ENCODE results near the gene PHC2.

The PHC2 gene

GRCh38 chr1:33472269-33472980 lies 41.5 kb upstream of the PHC2 start, which contains the start of gene ZSCAN20:
Gene ZSCAN20 (plus strand): TSS chr1:33472645. CDS start chr1:33479289, 6,644 bp downstream.
- no peaks in the 10 kb centered on the region for H3K36me3 ChIP-seq (ENCODE audit: low read length)
- no peaks in the 10 kb centered on the region for H3K27me3 ChIP-seq (ENCODE audit: low read length)
- no peaks in the 10 kb centered on the region for H3K9me3 ChIP-seq (ENCODE audit: insufficient read depth, low read length)
- H3K4me2 ChIP-seq (ENCODE audit: low read depth, low read length, poor library complexity, severe bottlenecking), result peak within 1 kb of the TSS; percentile 63
- TF ChIP-seq EZH2phosphoT487 (conservative IDR thresholded peaks at IDR 0.05; ENCODE audit: low read length) (no peak), CTCF (IDR thresholded peaks at IDR 0.05; ENCODE audit: insufficient read depth, low read length, poor library complexity, severe bottlenecking) (no peak)
- H3K9me2 ChIP-seq (replicated peaks; ENCODE audit: insufficient read depth, low read length), result no peaks in the 10 kb centered on the region
- peak within 1 kb of the TSS; percentile 78 for H3K4me3 ChIP-seq (ENCODE audit: insufficient read depth, low read length, poor library complexity, severe bottlenecking)
- H3K27ac ChIP-seq (ENCODE audit: low read depth, low read length), result no peak within 1 kb of the TSS
- peak within 1 kb of the TSS; percentile 70 for H3K9ac ChIP-seq (ENCODE audit: low read length)
- H2AFZ ChIP-seq (ENCODE audit: low read depth, low read length, severe bottlenecking), result peak within 1 kb of the TSS; percentile 79
- H4K20me1 ChIP-seq (ENCODE audit: low read depth, low read length), result no peaks in the 10 kb centered on the region
- no peaks in the 10 kb centered on the region; the same call in 1 of the 2 replicates for H3K79me2 ChIP-seq (ENCODE audit: insufficient read depth, low read length)
- H3F3A ChIP-seq (ENCODE audit: insufficient read depth), result no peaks in the 10 kb centered on the region

GRCh38 chr1:33471416-33471815 lies 40.5 kb upstream of the PHC2 start:
- Histone ChIP-seq H3K9me3 (ENCODE audit: insufficient read depth, low read length) (no peaks in the 10 kb centered on the region), H3K27me3 (ENCODE audit: low read length) (no peaks in the 10 kb centered on the region), H3K4me2 (ENCODE audit: low read depth, low read length, poor library complexity, severe bottlenecking) (peak overlapping the region; percentile 63), H3K9ac (ENCODE audit: low read length) (no peak overlapping the region), H3K36me3 (ENCODE audit: low read length) (no peaks in the 10 kb centered on the region), H3F3A (ENCODE audit: insufficient read depth) (no peaks in the 10 kb centered on the region), H3K27ac (ENCODE audit: low read depth, low read length) (no peak overlapping the region), H4K20me1 (ENCODE audit: low read depth, low read length) (no peaks in the 10 kb centered on the region), H3K9me2 (replicated peaks; ENCODE audit: insufficient read depth, low read length) (no peaks in the 10 kb centered on the region), H2AFZ (ENCODE audit: low read depth, low read length, severe bottlenecking) (peak overlapping the region; percentile 52), H3K79me2 (ENCODE audit: insufficient read depth, low read length) (no peaks in the 10 kb centered on the region; the same call in 1 of the 2 replicates), H3K4me3 (ENCODE audit: insufficient read depth, low read length, poor library complexity, severe bottlenecking) (no peak overlapping the region)
- no peak for TF ChIP-seq CTCF (IDR thresholded peaks at IDR 0.05; ENCODE audit: insufficient read depth, low read length, poor library complexity, severe bottlenecking)
- TF ChIP-seq EZH2phosphoT487 (conservative IDR thresholded peaks at IDR 0.05; ENCODE audit: low read length), result no peak

DNA sequence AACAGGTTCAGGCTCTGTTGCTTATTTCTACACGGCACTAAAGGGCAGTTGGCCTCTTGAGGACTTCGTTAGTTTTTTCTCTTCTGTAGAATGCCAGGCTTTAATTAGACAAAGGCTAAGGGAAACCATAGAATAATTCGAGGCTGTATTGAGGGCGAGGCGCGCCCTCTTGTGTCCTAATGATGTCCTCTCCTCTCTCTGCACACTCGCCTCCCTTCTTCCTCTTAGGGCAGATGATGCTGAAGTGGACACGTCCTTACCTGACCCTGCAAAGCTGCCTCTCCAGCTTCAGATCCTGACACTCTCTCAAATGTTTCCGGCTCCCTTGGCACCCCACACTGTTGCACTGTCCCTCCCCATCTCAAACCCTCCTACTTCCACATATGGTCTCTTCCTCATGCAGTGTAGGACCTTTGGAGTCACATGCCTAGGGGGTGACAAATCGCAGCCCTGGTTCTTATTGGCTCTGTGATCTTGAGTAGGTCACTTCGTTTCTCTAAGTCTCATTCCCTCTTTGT lies 39.7 kb upstream of the PHC2 start:
- H3K36me3 ChIP-seq (ENCODE audit: low read length), result no peaks in the 10 kb centered on the region
- no peaks in the 10 kb centered on the region for H3K9me2 ChIP-seq (replicated peaks; ENCODE audit: insufficient read depth, low read length)
- H3F3A ChIP-seq (ENCODE audit: insufficient read depth), result no peaks in the 10 kb centered on the region
- H3K9me3 ChIP-seq (ENCODE audit: insufficient read depth, low read length), result no peaks in the 10 kb centered on the region
- peak overlapping the region; percentile 84 for H2AFZ ChIP-seq (ENCODE audit: low read depth, low read length, severe bottlenecking)
- H3K4me3 ChIP-seq (ENCODE audit: insufficient read depth, low read length, poor library complexity, severe bottlenecking), result no peak overlapping the region
- TF ChIP-seq CTCF (IDR thresholded peaks at IDR 0.05; ENCODE audit: insufficient read depth, low read length, poor library complexity, severe bottlenecking) (peak; percentile 73), EZH2phosphoT487 (conservative IDR thresholded peaks at IDR 0.05; ENCODE audit: low read length) (no peak)
- H3K27me3 ChIP-seq (ENCODE audit: low read length), result no peaks in the 10 kb centered on the region
- H4K20me1 ChIP-seq (ENCODE audit: low read depth, low read length), result no peaks in the 10 kb centered on the region
- H3K79me2 ChIP-seq (ENCODE audit: insufficient read depth, low read length), result no peaks in the 10 kb centered on the region; the same call in 1 of the 2 replicates
- no peak overlapping the region for H3K9ac ChIP-seq (ENCODE audit: low read length)
- no peak overlapping the region for H3K4me2 ChIP-seq (ENCODE audit: low read depth, low read length, poor library complexity, severe bottlenecking)
- no peak overlapping the region for H3K27ac ChIP-seq (ENCODE audit: low read depth, low read length)
